ENCODE measurements around the gene CTNNA1. TPM values are rescaled to one million over a fixed set of nuclear protein-coding genes. Genes with fewer than 3 reads are reported as not detected.

The CTNNA1 gene
- polyA plus RNA-seq, 1 of the 3 experiments (the other 2 are of a cell fraction): 130 TPM

DNA sequence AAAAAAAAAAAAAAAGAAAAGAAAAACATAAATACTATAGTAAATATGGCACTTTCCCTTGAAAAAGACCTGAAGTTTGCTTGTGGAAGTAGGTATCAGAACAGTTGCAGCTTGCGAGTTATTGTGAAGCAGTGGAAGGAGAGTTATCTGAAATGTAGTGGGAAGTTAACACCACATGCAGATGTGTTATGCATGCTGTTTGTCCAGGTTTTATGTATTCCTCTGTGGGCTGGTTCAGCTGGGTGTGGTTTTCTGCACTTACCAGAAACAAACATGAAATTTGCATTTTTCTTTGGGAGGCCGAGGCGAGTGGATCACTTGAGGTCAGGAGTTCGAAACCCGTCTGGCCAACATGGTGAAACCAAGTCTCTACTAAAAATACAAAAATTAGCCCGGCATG lies 42.1 kb upstream of the CTNNA1 start:
- H3K9me3 ChIP-seq: no peaks in the 10 kb centered on the region
- WGBS (ENCODE audit: low lambda C conversion rate): 95% methylated on average over 6 of the region's 6 CpGs
- no peaks in the 10 kb centered on the region for H3K27me3 ChIP-seq (ENCODE audit: insufficient read depth)
- ChIA-PET POLR2A (no interaction called here), CTCF (no interaction called here)
- H3K79me2 ChIP-seq (ENCODE audit: insufficient read depth): no peaks in the 10 kb centered on the region
- no peak overlapping the region for H3K9ac ChIP-seq
- H3F3A ChIP-seq (replicated peaks; ENCODE audit: insufficient read depth): peaks cover 9% of the 10 kb centered on the region
- H4K20me1 ChIP-seq (ENCODE audit: insufficient read depth): no peaks in the 10 kb centered on the region
- TF ChIP-seq RCOR1 (IDR thresholded peaks at IDR 0.05; ENCODE audit: low read length) (no peak), YY1 (IDR thresholded peaks at IDR 0.05; ENCODE audit: low read depth) (no peak)
- TF ChIP-seq, protein P1, sequence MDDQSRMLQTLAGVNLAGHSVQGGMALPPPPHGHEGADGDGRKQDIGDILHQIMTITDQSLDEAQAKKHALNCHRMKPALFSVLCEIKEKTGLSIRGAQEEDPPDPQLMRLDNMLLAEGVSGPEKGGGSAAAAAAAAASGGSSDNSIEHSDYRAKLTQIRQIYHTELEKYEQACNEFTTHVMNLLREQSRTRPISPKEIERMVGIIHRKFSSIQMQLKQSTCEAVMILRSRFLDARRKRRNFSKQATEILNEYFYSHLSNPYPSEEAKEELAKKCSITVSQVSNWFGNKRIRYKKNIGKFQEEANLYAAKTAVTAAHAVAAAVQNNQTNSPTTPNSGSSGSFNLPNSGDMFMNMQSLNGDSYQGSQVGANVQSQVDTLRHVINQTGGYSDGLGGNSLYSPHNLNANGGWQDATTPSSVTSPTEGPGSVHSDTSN (IDR thresholded peaks at IDR 0.05): no peak
- H3K9me2 ChIP-seq: no peaks in the 10 kb centered on the region
- H3K36me3 ChIP-seq (replicated peaks in 1 of 2; ENCODE audit: control insufficient read depth in 1 of 2, insufficient read depth in 2 of 2, low read length in 1 of 2): no peaks in the 10 kb centered on the region
- H3K4me1 ChIP-seq (ENCODE audit: control insufficient read depth in 1 of 2, insufficient read depth in 2 of 2, low read depth in 1 of 2, low read length in 1 of 2): peaks cover 0 to 3% of the 10 kb centered on the region in 2 experiments; a peak in 1 of 4 replicates
- no peak for DNase-seq
- no peak overlapping the region for H3K4me2 ChIP-seq
- no peak overlapping the region for H2AFZ ChIP-seq (ENCODE audit: low read depth)
- H3K27ac ChIP-seq (ENCODE audit: low read depth in 2 of 2, low read length in 1 of 2): no peak overlapping the region
- no peak overlapping the region for H3K4me3 ChIP-seq (ENCODE audit: low read depth in 2 of 2, low read length in 1 of 2)

DNA sequence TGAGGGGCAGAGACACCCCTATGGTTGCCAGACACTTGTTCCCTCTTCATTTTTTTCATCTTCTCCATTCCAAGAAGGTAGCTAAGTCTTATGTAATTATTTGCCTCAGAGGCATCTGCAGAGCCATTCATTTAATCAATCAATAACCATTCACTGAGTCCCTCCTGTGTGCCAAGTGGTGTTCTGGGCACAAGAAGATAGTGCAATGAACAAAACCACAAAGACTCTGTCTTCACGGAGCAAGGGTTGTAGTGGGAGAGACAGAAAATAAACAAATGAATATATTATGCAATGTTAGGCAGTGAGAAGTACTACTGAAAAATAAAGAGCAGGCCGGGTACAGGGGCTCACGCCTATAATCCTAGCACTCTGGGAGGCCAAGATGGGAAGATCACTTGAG lies 41.4 kb upstream of the CTNNA1 start:
- no peaks in the 10 kb centered on the region for H3K9me3 ChIP-seq
- no peak overlapping the region for H3K27ac ChIP-seq (ENCODE audit: low read depth in 2 of 2, low read length in 1 of 2)
- no peaks in the 10 kb centered on the region for H3K27me3 ChIP-seq (ENCODE audit: insufficient read depth)
- POLR2A ChIA-PET: no interaction called here
- H3K36me3 ChIP-seq (replicated peaks in 1 of 2; ENCODE audit: control insufficient read depth in 1 of 2, insufficient read depth in 2 of 2, low read length in 1 of 2): no peaks in the 10 kb centered on the region
- no peak for DNase-seq
- TF ChIP-seq FOSL2 (IDR thresholded peaks at IDR 0.05; ENCODE audit: borderline replicate concordance, low read depth) (no peak), MEF2A (IDR thresholded peaks at IDR 0.05; ENCODE audit: borderline replicate concordance, low read depth) (no peak), ELF1 (IDR thresholded peaks at IDR 0.05) (no peak), CHD2 (IDR thresholded peaks at IDR 0.05; ENCODE audit: low read length, partially characterized antibody) (no peak), RFX5 (IDR thresholded peaks at IDR 0.05; ENCODE audit: low read length) (no peak), JUND (IDR thresholded peaks at IDR 0.05) (no peak), FOXM1 (IDR thresholded peaks at IDR 0.05; ENCODE audit: low read depth) (no peak), TCF12 (IDR thresholded peaks at IDR 0.05) (no peak)
- TF ChIP-seq, protein P2, sequence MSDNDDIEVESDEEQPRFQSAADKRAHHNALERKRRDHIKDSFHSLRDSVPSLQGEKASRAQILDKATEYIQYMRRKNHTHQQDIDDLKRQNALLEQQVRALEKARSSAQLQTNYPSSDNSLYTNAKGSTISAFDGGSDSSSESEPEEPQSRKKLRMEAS (IDR thresholded peaks at IDR 0.05; ENCODE audit: low read depth): no peak
- peaks cover 0 to 2% of the 10 kb centered on the region in 2 experiments; a peak in 1 of 4 replicates for H3K4me1 ChIP-seq (ENCODE audit: control insufficient read depth in 1 of 2, insufficient read depth in 2 of 2, low read depth in 1 of 2, low read length in 1 of 2)
- no peak overlapping the region for H3K9ac ChIP-seq
- H3K79me2 ChIP-seq (ENCODE audit: insufficient read depth): no peaks in the 10 kb centered on the region
- H3K4me3 ChIP-seq (ENCODE audit: low read depth in 2 of 2, low read length in 1 of 2): no peak overlapping the region
- CTCF ChIA-PET: no interaction called here
- H3K4me2 ChIP-seq: no peak overlapping the region
- H3K9me2 ChIP-seq: no peaks in the 10 kb centered on the region
- 82% methylated on average over 3 of the region's 3 CpGs for WGBS (ENCODE audit: low lambda C conversion rate)
- H2AFZ ChIP-seq (ENCODE audit: low read depth): no peak overlapping the region
- no peaks in the 10 kb centered on the region for H4K20me1 ChIP-seq (ENCODE audit: insufficient read depth)
- peaks cover 4% of the 10 kb centered on the region for H3F3A ChIP-seq (replicated peaks; ENCODE audit: insufficient read depth)

DNA sequence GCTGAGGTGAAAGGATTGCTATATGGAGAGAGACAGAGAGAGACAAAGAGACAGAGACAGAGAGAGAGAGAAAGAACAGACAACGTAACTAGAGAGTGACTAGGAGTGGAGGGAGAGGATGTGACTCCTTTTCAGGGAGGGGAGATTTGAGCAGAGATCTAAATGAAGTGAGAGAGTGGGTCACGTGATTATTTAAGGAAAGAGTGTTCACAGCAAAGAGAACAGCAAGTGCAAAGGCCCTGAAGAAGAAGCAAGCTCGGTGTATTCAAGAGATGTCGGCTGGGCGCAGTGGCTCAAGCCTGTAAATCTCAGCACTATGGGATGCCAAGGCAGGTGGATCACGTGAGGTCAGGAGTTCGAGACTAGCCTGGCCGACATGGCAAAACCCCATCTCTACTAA lies 40.9 kb upstream of the CTNNA1 start:
- POLR2A ChIA-PET: no interaction called here
- H3K4me3 ChIP-seq (ENCODE audit: low read depth in 2 of 2, low read length in 1 of 2): no peak overlapping the region
- 94% methylated on average over 8 of the region's 8 CpGs for WGBS (ENCODE audit: low lambda C conversion rate)
- TF ChIP-seq NFIC (IDR thresholded peaks at IDR 0.05; ENCODE audit: borderline replicate concordance) (no peak), EZH2phosphoT487 (IDR thresholded peaks at IDR 0.05; ENCODE audit: borderline replicate concordance, low read depth) (no peak), TEAD4 (IDR thresholded peaks at IDR 0.05; ENCODE audit: borderline replicate concordance, insufficient read depth) (no peak), SMC3 (IDR thresholded peaks at IDR 0.05; ENCODE audit: low read depth, low read length) (no peak), MEF2A (IDR thresholded peaks at IDR 0.05; ENCODE audit: borderline replicate concordance, low read depth) (no peak), ELF1 (IDR thresholded peaks at IDR 0.05) (no peak)
- TF ChIP-seq, protein P3, sequence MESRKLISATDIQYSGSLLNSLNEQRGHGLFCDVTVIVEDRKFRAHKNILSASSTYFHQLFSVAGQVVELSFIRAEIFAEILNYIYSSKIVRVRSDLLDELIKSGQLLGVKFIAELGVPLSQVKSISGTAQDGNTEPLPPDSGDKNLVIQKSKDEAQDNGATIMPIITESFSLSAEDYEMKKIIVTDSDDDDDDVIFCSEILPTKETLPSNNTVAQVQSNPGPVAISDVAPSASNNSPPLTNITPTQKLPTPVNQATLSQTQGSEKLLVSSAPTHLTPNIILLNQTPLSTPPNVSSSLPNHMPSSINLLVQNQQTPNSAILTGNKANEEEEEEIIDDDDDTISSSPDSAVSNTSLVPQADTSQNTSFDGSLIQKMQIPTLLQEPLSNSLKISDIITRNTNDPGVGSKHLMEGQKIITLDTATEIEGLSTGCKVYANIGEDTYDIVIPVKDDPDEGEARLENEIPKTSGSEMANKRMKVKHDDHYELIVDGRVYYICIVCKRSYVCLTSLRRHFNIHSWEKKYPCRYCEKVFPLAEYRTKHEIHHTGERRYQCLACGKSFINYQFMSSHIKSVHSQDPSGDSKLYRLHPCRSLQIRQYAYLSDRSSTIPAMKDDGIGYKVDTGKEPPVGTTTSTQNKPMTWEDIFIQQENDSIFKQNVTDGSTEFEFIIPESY (IDR thresholded peaks at IDR 0.05; ENCODE audit: borderline replicate concordance, low read depth): no peak
- TF ChIP-seq, protein P4, sequence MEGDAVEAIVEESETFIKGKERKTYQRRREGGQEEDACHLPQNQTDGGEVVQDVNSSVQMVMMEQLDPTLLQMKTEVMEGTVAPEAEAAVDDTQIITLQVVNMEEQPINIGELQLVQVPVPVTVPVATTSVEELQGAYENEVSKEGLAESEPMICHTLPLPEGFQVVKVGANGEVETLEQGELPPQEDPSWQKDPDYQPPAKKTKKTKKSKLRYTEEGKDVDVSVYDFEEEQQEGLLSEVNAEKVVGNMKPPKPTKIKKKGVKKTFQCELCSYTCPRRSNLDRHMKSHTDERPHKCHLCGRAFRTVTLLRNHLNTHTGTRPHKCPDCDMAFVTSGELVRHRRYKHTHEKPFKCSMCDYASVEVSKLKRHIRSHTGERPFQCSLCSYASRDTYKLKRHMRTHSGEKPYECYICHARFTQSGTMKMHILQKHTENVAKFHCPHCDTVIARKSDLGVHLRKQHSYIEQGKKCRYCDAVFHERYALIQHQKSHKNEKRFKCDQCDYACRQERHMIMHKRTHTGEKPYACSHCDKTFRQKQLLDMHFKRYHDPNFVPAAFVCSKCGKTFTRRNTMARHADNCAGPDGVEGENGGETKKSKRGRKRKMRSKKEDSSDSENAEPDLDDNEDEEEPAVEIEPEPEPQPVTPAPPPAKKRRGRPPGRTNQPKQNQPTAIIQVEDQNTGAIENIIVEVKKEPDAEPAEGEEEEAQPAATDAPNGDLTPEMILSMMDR (IDR thresholded peaks at IDR 0.05): no peak
- TF ChIP-seq, protein P5, sequence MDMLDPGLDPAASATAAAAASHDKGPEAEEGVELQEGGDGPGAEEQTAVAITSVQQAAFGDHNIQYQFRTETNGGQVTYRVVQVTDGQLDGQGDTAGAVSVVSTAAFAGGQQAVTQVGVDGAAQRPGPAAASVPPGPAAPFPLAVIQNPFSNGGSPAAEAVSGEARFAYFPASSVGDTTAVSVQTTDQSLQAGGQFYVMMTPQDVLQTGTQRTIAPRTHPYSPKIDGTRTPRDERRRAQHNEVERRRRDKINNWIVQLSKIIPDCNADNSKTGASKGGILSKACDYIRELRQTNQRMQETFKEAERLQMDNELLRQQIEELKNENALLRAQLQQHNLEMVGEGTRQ (IDR thresholded peaks at IDR 0.05; ENCODE audit: borderline replicate concordance, low read depth, low read length): no peak

More for the DNA sequence above, 40.9 kb upstream of the CTNNA1 start:
- Histone ChIP-seq H3K9me2 (no peaks in the 10 kb centered on the region), H3K27ac (ENCODE audit: low read depth in 2 of 2, low read length in 1 of 2) (no peak overlapping the region), H2AFZ (ENCODE audit: low read depth) (no peak overlapping the region), H3K79me2 (ENCODE audit: insufficient read depth) (no peaks in the 10 kb centered on the region), H3K4me1 (ENCODE audit: control insufficient read depth in 1 of 2, insufficient read depth in 2 of 2, low read depth in 1 of 2, low read length in 1 of 2) (peaks cover 0 to 2% of the 10 kb centered on the region in 2 experiments; a peak in 1 of 4 replicates), H4K20me1 (ENCODE audit: insufficient read depth) (no peaks in the 10 kb centered on the region), H3K36me3 (replicated peaks in 1 of 2; ENCODE audit: control insufficient read depth in 1 of 2, insufficient read depth in 2 of 2, low read length in 1 of 2) (no peaks in the 10 kb centered on the region), H3F3A (replicated peaks; ENCODE audit: insufficient read depth) (peaks cover 4% of the 10 kb centered on the region), H3K9me3 (no peaks in the 10 kb centered on the region), H3K4me2 (no peak overlapping the region), H3K9ac (no peak overlapping the region), H3K27me3 (ENCODE audit: insufficient read depth) (no peaks in the 10 kb centered on the region)
- no peak for DNase-seq
- CTCF ChIA-PET: no interaction called here

Data from SK-N-SH (cell line).